H9 (cell line): Measurements from ENCODE around the gene SP3. TPM values are rescaled to one million over a fixed set of nuclear protein-coding genes. Genes with fewer than 3 reads are reported as not detected.

ENCODE experiments used
- DNase-seq: peaks from one replicate; pipeline ENCODE4 v3.0.0-alpha.2; 2017
- H2AFZ ChIP-seq: one replicate; pipeline ENCODE4 v1.6.1; 2013; ENCODE audit warnings: mild to moderate bottlenecking, low read length, control low read depth, moderate library complexity
- H2AK5ac ChIP-seq: 2 replicates; pipeline ENCODE4 v1.6.1; 2013; ENCODE audit warnings: low read length, control low read depth, mixed read lengths; ENCODE audit not compliant: insufficient read length
- H2BK120ac ChIP-seq: one replicate; pipeline ENCODE4 v1.6.1; 2013; ENCODE audit warnings: low read depth, mild to moderate bottlenecking, low read length, control low read depth, inconsistent platforms; ENCODE audit not compliant: poor library complexity, severe bottlenecking
- H2BK12ac ChIP-seq: 2 replicates; pipeline ENCODE4 v1.6.1; 2013; ENCODE audit warnings: low read length, control low read depth, mixed read lengths, low read depth; ENCODE audit not compliant: insufficient read length
- H2BK15ac ChIP-seq: 2 replicates; pipeline ENCODE4 v1.6.1; 2013; ENCODE audit warnings: low read depth, low read length, control low read depth
- H2BK20ac ChIP-seq: one replicate; pipeline ENCODE4 v1.6.1; 2013; ENCODE audit warnings: low read depth, mild to moderate bottlenecking, low read length, control low read depth, inconsistent platforms; ENCODE audit not compliant: poor library complexity, severe bottlenecking
- H2BK5ac ChIP-seq: 2 replicates; pipeline ENCODE4 v1.6.1; 2013; ENCODE audit warnings: low read length, control low read depth, mixed read lengths; ENCODE audit not compliant: insufficient read length
- H3K14ac ChIP-seq: 2 replicates; pipeline ENCODE4 v1.6.1; 2013; ENCODE audit warnings: low read length, control low read depth; ENCODE audit not compliant: insufficient read depth
- H3K18ac ChIP-seq: 2 replicates; pipeline ENCODE4 v1.6.1; 2013; ENCODE audit warnings: low read depth, mild to moderate bottlenecking, mixed read lengths, low read length, control low read depth; ENCODE audit not compliant: insufficient read length
- H3K23ac ChIP-seq: 2 replicates; pipeline ENCODE4 v1.6.1; 2013; ENCODE audit warnings: low read length, control low read depth, mixed read lengths, low read depth; ENCODE audit not compliant: insufficient read length
- H3K23me2 ChIP-seq: 2 replicates; pipeline ENCODE4 v1.6.1; 2013; ENCODE audit warnings: low read depth, mild to moderate bottlenecking, mixed read lengths, low read length, control low read depth; ENCODE audit not compliant: insufficient read length, poor library complexity, severe bottlenecking
- H3K27ac ChIP-seq: 2 replicates; pipeline ENCODE4 v1.5.1; 2013; ENCODE audit warnings: low read length, control low read depth, mixed read lengths, low read depth; ENCODE audit not compliant: insufficient read length
- H3K27me3 ChIP-seq: 2 replicates; pipeline ENCODE4 v1.6.1; 2013; ENCODE audit warnings: low read length, control low read depth, inconsistent platforms; ENCODE audit not compliant: insufficient read depth
- H3K4ac ChIP-seq: 2 replicates; pipeline ENCODE4 v1.6.1; 2013; ENCODE audit warnings: low read depth, mild to moderate bottlenecking, control low read depth, inconsistent platforms, low read length, moderate library complexity
- H3K4me1 ChIP-seq: 2 replicates; pipeline ENCODE4 v1.6.1; 2013; ENCODE audit warnings: low read length, control low read depth, inconsistent platforms; ENCODE audit not compliant: insufficient read depth
- H3K4me2 ChIP-seq: 2 replicates; pipeline ENCODE4 v1.6.1; 2013; ENCODE audit warnings: low read length, control low read depth, mixed read lengths; ENCODE audit not compliant: insufficient read length, insufficient read depth
- H3K56ac ChIP-seq: 2 replicates; pipeline ENCODE4 v1.6.1; 2013; ENCODE audit warnings: low read depth, mild to moderate bottlenecking, mixed read lengths, low read length, control low read depth; ENCODE audit not compliant: insufficient read length
- H3K79me1 ChIP-seq: 2 replicates; pipeline ENCODE4 v1.6.1; 2013; ENCODE audit warnings: low read depth, mild to moderate bottlenecking, moderate library complexity, low read length, control low read depth, inconsistent platforms; ENCODE audit not compliant: insufficient read depth, poor library complexity, severe bottlenecking
- H3K79me2 ChIP-seq: 2 replicates; pipeline ENCODE4 v1.6.1; 2013; ENCODE audit warnings: low read length, control low read depth, inconsistent platforms; ENCODE audit not compliant: insufficient read depth
- H3K9ac ChIP-seq: 2 replicates; pipeline ENCODE4 v1.6.1; 2013; ENCODE audit warnings: low read length, control low read depth, mixed read lengths; ENCODE audit not compliant: insufficient read length; ENCODE audit errors: extremely low read depth
- H3K9me3 ChIP-seq: one replicate; pipeline ENCODE4 v1.6.1; 2013; ENCODE audit warnings: low read depth, low read length, inconsistent platforms; ENCODE audit not compliant: control insufficient read depth
- H3T11ph ChIP-seq: one replicate; pipeline ENCODE4 v1.6.1; 2013; ENCODE audit warnings: mild to moderate bottlenecking, low read length, control low read depth, inconsistent platforms
- H4K20me1 ChIP-seq: one replicate; pipeline ENCODE4 v1.6.1; 2013; ENCODE audit not compliant: control insufficient read depth, insufficient read length, insufficient read depth
- H4K5ac ChIP-seq: 2 replicates; pipeline ENCODE4 v1.6.1; 2013; ENCODE audit warnings: low read depth, mild to moderate bottlenecking, mixed read lengths, low read length, control low read depth; ENCODE audit not compliant: insufficient read length
- H4K8ac ChIP-seq: replicated peaks from 2 replicates; pipeline ENCODE4 v1.6.1; 2013; ENCODE audit warnings: low read length, control low read depth, mixed read lengths, low read depth; ENCODE audit not compliant: insufficient read length
- H4K91ac ChIP-seq: 2 replicates; pipeline ENCODE4 v1.6.1; 2013; ENCODE audit warnings: low read depth, mild to moderate bottlenecking, moderate library complexity, mixed read lengths, low read length, control low read depth; ENCODE audit not compliant: insufficient read length
- H3K27ac Mint-ChIP-seq, 3 experiments: 2 replicates in 2 of 3; 3 replicates in 1 of 3; pipeline ENCODE4 v1.8.0; 2020 to 2021; ENCODE audit warnings: mixed read lengths in 3 of 3, mild to moderate bottlenecking in 1 of 3, moderate library complexity in 1 of 3
- H3K27me3 Mint-ChIP-seq: 2 replicates; pipeline ENCODE4 v1.8.0; 2021; ENCODE audit warnings: low read depth, mild to moderate bottlenecking, moderate library complexity, mixed read lengths
- H3K36me3 Mint-ChIP-seq, 3 experiments: 2 replicates in 2 of 3; 3 replicates in 1 of 3; pipeline ENCODE4 v1.8.0; 2020 to 2021; ENCODE audit warnings: low read depth in 3 of 3, mixed read lengths in 3 of 3; ENCODE audit not compliant: insufficient read depth in 1 of 3
- H3K4me1 Mint-ChIP-seq, 2 experiments: 2 replicates each; pipeline ENCODE4 v1.8.0; 2020; ENCODE audit warnings: mixed read lengths in 2 of 2
- H3K4me3 Mint-ChIP-seq, 2 experiments: 2 replicates in 1 of 2; 3 replicates in 1 of 2; pipeline ENCODE4 v1.8.0; 2020 to 2021; ENCODE audit warnings: mild to moderate bottlenecking in 2 of 2, mixed read lengths in 2 of 2, moderate library complexity in 1 of 2
- H3K9me3 Mint-ChIP-seq, 2 experiments: 2 replicates in 1 of 2; 3 replicates in 1 of 2; pipeline ENCODE4 v1.8.0; 2020; ENCODE audit warnings: mild to moderate bottlenecking in 2 of 2, mixed read lengths in 2 of 2, moderate library complexity in 1 of 2
- total RNA-seq: library from RNA; stranded (reverse); gene quantifications from 2 replicates; pipeline ENCODE4 v1.2.1, GENCODE V29; 2021
- TF ChIP-seq, protein P1 (sequence below): fragments of 200-600 bp; sonication (generic); conservative IDR thresholded peaks from 3 replicates; pipeline ENCODE4 v1.8.0; 2021; ENCODE audit warnings: antibody characterized with exemption, mild to moderate bottlenecking

The SP3 gene
- total RNA-seq, 1 experiment from 2014 or later, result 86.3 TPM

- Histone ChIP-seq H3K4me2 (no peak overlapping the region), H3K27ac (no peak overlapping the region), H2BK12ac (no peak overlapping the region), H3K14ac (no peak overlapping the region), H3T11ph (no peak overlapping the region), H3K9me3 (no peaks in the 10 kb centered on the region), H3K79me1 (peaks cover 2% of the 10 kb centered on the region), H3K27me3 (no peaks in the 10 kb centered on the region), H2BK5ac (no peak overlapping the region), H3K4ac (no peak overlapping the region), H2BK15ac (no peak overlapping the region), H4K8ac (no peak overlapping the region), H2BK20ac (no peak overlapping the region), H2AK5ac (no peak overlapping the region), H3K23me2 (no peaks in the 10 kb centered on the region), H4K20me1 (no peaks in the 10 kb centered on the region), H4K91ac (no peak overlapping the region), H3K9ac (no peak overlapping the region), H2AFZ (no peak overlapping the region), H3K23ac (no peak overlapping the region), H3K4me1 (no peaks in the 10 kb centered on the region), H2BK120ac (no peak overlapping the region), H4K5ac (no peak overlapping the region), H3K18ac (no peak overlapping the region), H3K79me2 (peaks cover 10% of the 10 kb centered on the region; the same call in 1 of the 2 replicates), H3K56ac (no peak overlapping the region)
- no peak for DNase-seq
- TF ChIP-seq, protein P1, sequence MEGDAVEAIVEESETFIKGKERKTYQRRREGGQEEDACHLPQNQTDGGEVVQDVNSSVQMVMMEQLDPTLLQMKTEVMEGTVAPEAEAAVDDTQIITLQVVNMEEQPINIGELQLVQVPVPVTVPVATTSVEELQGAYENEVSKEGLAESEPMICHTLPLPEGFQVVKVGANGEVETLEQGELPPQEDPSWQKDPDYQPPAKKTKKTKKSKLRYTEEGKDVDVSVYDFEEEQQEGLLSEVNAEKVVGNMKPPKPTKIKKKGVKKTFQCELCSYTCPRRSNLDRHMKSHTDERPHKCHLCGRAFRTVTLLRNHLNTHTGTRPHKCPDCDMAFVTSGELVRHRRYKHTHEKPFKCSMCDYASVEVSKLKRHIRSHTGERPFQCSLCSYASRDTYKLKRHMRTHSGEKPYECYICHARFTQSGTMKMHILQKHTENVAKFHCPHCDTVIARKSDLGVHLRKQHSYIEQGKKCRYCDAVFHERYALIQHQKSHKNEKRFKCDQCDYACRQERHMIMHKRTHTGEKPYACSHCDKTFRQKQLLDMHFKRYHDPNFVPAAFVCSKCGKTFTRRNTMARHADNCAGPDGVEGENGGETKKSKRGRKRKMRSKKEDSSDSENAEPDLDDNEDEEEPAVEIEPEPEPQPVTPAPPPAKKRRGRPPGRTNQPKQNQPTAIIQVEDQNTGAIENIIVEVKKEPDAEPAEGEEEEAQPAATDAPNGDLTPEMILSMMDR, result no peak
- Mint-ChIP-seq H3K4me1 (peaks cover 3 to 6% of the 10 kb centered on the region in 2 experiments; a peak in 1 of 4 replicates), H3K9me3 (0 out of 5 replicates have a peak, but pooled peaks cover 0 to 3% of the 10 kb centered on the region in 2 experiments), H3K27me3 (no peaks in the 10 kb centered on the region), H3K27ac (no peak overlapping the region; a peak in 1 of 7 replicates), H3K36me3 (peaks cover 7 to 15% (median 14%) of the 10 kb centered on the region in 3 experiments; a peak in 6 of 7 replicates), H3K4me3 (no peak overlapping the region)
Measured at GRCh38 chr2:173922760-173923159, 42.4 kb downstream of the SP3 start.
